Frontal cortex (tissue), 1 donor: ENCODE measurements around the gene SMIM15. TPM values are rescaled to one million over a fixed set of nuclear protein-coding genes. Genes with fewer than 3 reads are reported as not detected.

Experiments
- total RNA-seq: library from RNA; depleted of rRNA; stranded (reverse); fragments of >200 nt; gene quantifications from one replicate; pipeline ENCODE4 v1.2.3, GENCODE V29; 2014

Gene SMIM15
- total RNA-seq, 1 donor from 2014 or later: 35.1 TPM

Other genes starting within 250 kb of the SMIM15 start
- gene ERCC8, start 217.4 kb downstream of the SMIM15 start, total RNA-seq: 31.8 TPM
- 20.4 TPM for gene NDUFAF2, start 217.3 kb downstream of the SMIM15 start, total RNA-seq
- 48.5 TPM for gene ZSWIM6, start 169.8 kb upstream of the SMIM15 start, total RNA-seq